Bronchial epithelial cell (primary cell): ENCODE results near the gene CADPS2. TPM values are rescaled to one million over a fixed set of nuclear protein-coding genes. Genes with fewer than 3 reads are reported as not detected.

ENCODE experiments used
- DNase-seq: peaks from one replicate; pipeline ENCODE4 v3.0.0-alpha.2; 2010; ENCODE audit warnings: low read depth
- FAIRE-seq: peaks from 2 replicates; lab custom pipeline; 2011; peaks lifted over from hg19 to GRCh38; lab: Jason Lieb, UNC
- H3K27me3 ChIP-seq: 2 replicates; pipeline ENCODE4 v1.5.1; 2011; ENCODE audit warnings: low read length; ENCODE audit not compliant: control insufficient read depth, insufficient read depth
- H3K36me3 ChIP-seq: 2 replicates; pipeline ENCODE4 v1.5.1; 2011; ENCODE audit warnings: low read length; ENCODE audit not compliant: control insufficient read depth, insufficient read depth
- H3K4me3 ChIP-seq: 2 replicates; pipeline ENCODE4 v1.5.1; 2011; ENCODE audit warnings: mild to moderate bottlenecking, low read depth, low read length, control low read depth
- total RNA-seq: library from RNA; depleted of rRNA; stranded (reverse); fragments of >200 nt; gene quantifications from 2 replicates; pipeline ENCODE4 v1.2.1, GENCODE V29; 2014
- TF ChIP-seq, protein P1 (sequence below): IDR thresholded peaks from 2 replicates; pipeline ENCODE4 v1.5.1; 2011; ENCODE audit warnings: mild to moderate bottlenecking, moderate library complexity, low read length, control low read depth, inconsistent platforms; ENCODE audit not compliant: insufficient read depth, severe bottlenecking

The CADPS2 gene
- total RNA-seq, 1 donor from 2014 or later, result 4.2 TPM

DNA sequence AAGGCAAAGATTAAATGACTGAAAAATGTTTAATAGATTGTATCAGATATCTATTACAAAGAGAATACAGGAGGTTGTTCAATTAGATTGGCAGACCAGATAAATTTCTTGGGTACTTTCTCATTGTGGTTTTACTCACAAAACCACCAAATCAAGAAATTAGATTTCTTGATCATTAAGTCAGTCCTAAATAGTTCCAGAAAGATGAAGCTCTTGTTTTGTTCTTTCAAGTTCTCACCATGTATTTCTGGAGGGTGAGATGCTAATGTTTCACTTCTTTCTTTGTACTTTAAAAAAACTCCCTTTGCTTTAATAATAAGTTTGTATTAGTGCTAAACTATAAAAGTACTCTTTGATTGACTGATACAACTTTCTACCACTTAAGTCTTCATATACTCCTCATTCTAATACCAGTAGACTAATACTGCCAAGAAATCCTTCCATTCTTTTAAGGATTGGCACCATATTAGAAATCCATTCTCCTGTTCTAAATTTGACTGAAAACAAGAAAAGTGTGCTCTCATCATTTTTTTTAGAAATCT is 256.8 kb downstream of the CADPS2 start:
- Histone ChIP-seq H3K36me3 (no peaks in the 10 kb centered on the region), H3K4me3 (no peak overlapping the region), H3K27me3 (no peaks in the 10 kb centered on the region)
- no peak for DNase-seq
- FAIRE-seq, result no peak
- TF ChIP-seq, protein P1, sequence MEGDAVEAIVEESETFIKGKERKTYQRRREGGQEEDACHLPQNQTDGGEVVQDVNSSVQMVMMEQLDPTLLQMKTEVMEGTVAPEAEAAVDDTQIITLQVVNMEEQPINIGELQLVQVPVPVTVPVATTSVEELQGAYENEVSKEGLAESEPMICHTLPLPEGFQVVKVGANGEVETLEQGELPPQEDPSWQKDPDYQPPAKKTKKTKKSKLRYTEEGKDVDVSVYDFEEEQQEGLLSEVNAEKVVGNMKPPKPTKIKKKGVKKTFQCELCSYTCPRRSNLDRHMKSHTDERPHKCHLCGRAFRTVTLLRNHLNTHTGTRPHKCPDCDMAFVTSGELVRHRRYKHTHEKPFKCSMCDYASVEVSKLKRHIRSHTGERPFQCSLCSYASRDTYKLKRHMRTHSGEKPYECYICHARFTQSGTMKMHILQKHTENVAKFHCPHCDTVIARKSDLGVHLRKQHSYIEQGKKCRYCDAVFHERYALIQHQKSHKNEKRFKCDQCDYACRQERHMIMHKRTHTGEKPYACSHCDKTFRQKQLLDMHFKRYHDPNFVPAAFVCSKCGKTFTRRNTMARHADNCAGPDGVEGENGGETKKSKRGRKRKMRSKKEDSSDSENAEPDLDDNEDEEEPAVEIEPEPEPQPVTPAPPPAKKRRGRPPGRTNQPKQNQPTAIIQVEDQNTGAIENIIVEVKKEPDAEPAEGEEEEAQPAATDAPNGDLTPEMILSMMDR, result no peak

DNA sequence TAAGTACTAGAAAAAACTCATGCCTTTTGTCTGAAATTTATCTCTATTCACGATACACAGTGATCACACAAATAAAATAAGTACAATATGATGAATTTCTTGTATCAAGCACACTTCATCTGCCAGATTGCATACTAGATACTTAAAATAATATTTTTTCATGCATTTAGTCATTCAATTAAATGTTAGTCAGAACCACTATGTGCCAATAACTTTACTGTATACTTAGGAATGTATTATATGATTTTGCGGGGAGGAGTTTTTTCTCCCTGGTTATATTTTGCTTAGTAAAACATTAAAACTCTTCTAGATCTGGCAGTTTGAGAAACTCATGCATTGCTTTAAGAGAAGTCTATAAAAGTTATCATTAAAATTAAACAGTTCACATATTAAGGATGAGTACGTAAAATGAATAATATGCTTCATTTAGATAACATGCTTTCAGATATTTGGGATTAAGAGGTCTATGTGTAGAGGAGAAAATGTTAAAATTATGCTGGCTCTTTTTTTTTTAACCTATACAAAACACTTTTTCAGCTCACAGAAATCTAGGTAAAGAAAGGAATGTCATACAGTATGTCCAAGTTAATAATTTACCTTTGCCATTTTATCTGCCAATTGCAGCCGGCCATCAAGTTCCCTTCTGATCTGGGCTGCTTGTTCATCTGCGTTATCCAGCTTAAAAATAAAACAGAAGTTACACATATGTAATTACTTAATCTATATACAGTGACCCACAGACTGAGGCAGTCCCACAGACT is 257.4 kb downstream of the CADPS2 start:
- no peak for DNase-seq
- Histone ChIP-seq H3K27me3 (no peaks in the 10 kb centered on the region), H3K36me3 (no peaks in the 10 kb centered on the region), H3K4me3 (no peak overlapping the region)
- TF ChIP-seq, protein P1, result no peak
- FAIRE-seq, result no peak

DNA sequence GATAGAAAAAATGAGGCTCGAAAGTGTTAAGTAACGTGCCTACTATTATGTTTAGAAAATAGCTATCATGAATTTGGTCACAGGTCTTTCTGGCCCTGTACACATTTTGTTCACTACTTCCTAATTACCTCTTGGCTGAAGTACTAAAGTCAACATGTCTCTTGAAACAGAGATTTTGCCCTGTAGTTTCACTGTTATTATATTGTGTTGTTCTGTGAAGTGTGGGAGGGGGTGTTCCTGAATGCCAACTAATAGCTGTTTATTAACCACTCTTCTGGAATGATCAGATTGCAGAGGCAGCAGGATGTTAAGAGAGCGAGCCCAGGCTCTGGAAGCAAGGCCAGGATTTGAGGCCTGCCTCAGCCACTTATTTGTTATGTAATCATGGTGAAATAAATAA is 259.5 kb downstream of the CADPS2 start:
- DNase-seq (no peak), FAIRE-seq (no peak)
- H3K36me3 ChIP-seq, result no peaks in the 10 kb centered on the region
- TF ChIP-seq, protein P1, result no peak
- H3K27me3 ChIP-seq, result no peaks in the 10 kb centered on the region
- no peak overlapping the region for H3K4me3 ChIP-seq

DNA sequence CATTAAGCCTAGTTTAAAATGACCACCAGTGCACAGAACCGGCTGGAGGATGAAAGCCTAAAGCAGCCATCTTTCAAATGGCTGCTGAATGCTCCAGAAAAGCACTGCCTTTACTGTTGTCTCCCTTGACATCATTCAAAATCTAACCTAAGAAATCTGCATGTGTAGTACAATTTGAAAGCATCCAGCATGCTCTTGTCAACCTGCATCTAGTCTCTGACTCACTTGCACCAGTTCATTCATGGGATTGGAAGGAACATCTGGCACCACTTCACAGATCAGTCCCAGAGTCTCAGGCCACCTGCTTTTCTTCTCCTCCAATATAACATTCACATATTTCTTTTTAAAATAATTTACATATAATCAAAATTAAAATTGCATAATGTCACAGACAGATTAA is 263.6 kb downstream of the CADPS2 start:
- Histone ChIP-seq H3K27me3 (no peaks in the 10 kb centered on the region), H3K4me3 (no peak overlapping the region), H3K36me3 (no peaks in the 10 kb centered on the region)
- FAIRE-seq (no peak), DNase-seq (no peak)
- TF ChIP-seq, protein P1, result no peak

DNA sequence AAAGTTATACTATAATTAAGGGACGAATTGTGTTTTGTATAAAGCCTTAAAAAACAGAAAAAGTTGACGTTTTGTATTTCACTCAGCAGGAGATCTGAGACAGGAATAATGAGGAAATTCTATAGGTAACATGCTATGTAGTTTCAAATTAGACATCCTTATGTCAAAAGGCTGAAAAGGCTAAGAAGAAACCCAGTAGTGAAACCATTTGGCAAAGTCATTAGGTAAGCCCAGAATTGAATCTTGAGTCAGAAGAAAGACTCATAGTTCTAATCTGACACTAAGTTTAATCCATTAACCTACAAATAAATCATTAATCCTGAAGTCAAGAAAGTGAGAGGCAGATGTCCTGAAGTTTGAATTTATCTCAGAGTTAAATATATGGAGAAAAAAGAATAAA is 266.6 kb downstream of the CADPS2 start:
- TF ChIP-seq, protein P1, result no peak
- Histone ChIP-seq H3K4me3 (no peak overlapping the region), H3K27me3 (no peaks in the 10 kb centered on the region), H3K36me3 (no peaks in the 10 kb centered on the region)
- DNase-seq, result no peak
- FAIRE-seq, result no peak
